ENCODE data around the gene NEDD4L.

DNA sequence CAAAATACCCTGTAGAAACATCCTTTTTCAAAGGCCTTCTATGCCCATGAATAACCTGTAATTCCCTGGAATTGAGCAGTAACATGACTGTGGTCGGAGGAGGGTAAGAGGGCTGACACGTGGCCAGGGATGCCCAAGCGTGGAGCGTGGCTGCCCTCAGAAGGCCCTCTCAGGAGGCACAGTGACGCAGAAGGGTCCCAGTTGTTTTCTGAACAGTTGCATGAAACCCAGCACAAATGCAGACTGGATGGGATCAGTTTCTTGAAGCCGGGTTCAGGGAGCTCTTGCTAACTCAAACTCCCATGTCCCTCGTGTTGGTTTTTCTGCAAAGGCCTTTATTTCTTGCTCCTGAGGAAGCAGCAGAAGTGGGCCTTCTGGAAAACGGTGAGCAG lies 347.9 kb downstream of the NEDD4L start:
- TF ChIP-seq, protein P1, sequence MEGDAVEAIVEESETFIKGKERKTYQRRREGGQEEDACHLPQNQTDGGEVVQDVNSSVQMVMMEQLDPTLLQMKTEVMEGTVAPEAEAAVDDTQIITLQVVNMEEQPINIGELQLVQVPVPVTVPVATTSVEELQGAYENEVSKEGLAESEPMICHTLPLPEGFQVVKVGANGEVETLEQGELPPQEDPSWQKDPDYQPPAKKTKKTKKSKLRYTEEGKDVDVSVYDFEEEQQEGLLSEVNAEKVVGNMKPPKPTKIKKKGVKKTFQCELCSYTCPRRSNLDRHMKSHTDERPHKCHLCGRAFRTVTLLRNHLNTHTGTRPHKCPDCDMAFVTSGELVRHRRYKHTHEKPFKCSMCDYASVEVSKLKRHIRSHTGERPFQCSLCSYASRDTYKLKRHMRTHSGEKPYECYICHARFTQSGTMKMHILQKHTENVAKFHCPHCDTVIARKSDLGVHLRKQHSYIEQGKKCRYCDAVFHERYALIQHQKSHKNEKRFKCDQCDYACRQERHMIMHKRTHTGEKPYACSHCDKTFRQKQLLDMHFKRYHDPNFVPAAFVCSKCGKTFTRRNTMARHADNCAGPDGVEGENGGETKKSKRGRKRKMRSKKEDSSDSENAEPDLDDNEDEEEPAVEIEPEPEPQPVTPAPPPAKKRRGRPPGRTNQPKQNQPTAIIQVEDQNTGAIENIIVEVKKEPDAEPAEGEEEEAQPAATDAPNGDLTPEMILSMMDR (IDR thresholded peaks at IDR 0.05): no peak
- no peak for TF ChIP-seq POLR2A (IDR thresholded peaks at IDR 0.05)

Data from sigmoid colon (tissue), 3 donors.